Prostate gland (tissue), 2 donors: Measurements from ENCODE around the gene TCP1. TPM values are rescaled to one million over a fixed set of nuclear protein-coding genes. Genes with fewer than 3 reads are reported as not detected.
"Not testable (repeated sequence)": the region's sequence is repeated elsewhere in the genome, so short reads cannot be mapped to it uniquely, and the experiment has no call there.

Experiments
- DNase-seq: peaks from one replicate; pipeline ENCODE4 v3.0.0-alpha.2; 2019; ENCODE audit warnings: low spot score
- H3K27ac ChIP-seq, 2 donors: fragments of 200-600 bp; sonication (generic); 2 replicates each; pipeline ENCODE4 v1.5.1; 2017 to 2019
- H3K27me3 ChIP-seq: fragments of 200-600 bp; sonication (generic); replicated peaks from 2 replicates; pipeline ENCODE4 v1.5.1; 2019; ENCODE audit not compliant: insufficient read depth
- H3K36me3 ChIP-seq, 2 donors: fragments of 200-600 bp; sonication (generic); 1 replicate in 1 of 2; 2 replicates in 1 of 2; pipeline versions ENCODE4 v1.5.1 to v1.8.1; 2017 to 2019
- H3K4me1 ChIP-seq: fragments of 200-600 bp; sonication (generic); replicated peaks from 2 replicates; pipeline ENCODE4 v1.5.1; 2019
- H3K4me3 ChIP-seq, 2 donors: fragments of 200-600 bp; sonication (generic); 2 replicates each; pipeline ENCODE4 v1.5.1; 2017 to 2019
- H3K9me3 ChIP-seq: fragments of 200-600 bp; sonication (generic); 2 replicates; pipeline ENCODE4 v1.5.1; 2017
- POLR2A ChIP-seq: fragments of 450-650 bp; IDR thresholded peaks from one replicate; pipeline ENCODE4 v1.6.1; 2016; ENCODE audit warnings: antibody characterized with exemption, mild to moderate bottlenecking
- POLR2AphosphoS5 ChIP-seq: sonication (generic); formaldehyde crosslinking; IDR thresholded peaks from one replicate; pipeline ENCODE4 v1.6.1; 2017; ENCODE audit warnings: antibody characterized with exemption
- WGBS: methylation state at CpG from one replicate; pipeline ENCODE4 v1.1.5; 2018; 5-methylcytosine and 5-hydroxymethylcytosine counted together
- intact Hi-C: fragments of 100-400 bp; cut with DNase I; formaldehyde crosslinking; loops from one replicate; pipeline ENCODE4 v1.14.2; 2022
- total RNA-seq, 2 donors: library from RNA; depleted of rRNA; stranded (reverse); fragments of >200 nt; gene quantifications; one replicate each; pipeline ENCODE4 v1.1.0, GENCODE V29; 2016
- TF ChIP-seq, protein P1 (sequence below), 4 experiments: fragments of 200-600 bp in 2 of 4; fragments of 450-650 bp in 2 of 4; sonication (generic) in 2 of 4; IDR thresholded peaks; 1 replicate in 3 of 4; 2 replicates in 1 of 4; pipeline ENCODE4 v1.5.1; 2016 to 2019; ENCODE audit warnings: antibody characterized with exemption in 4 of 4, mild to moderate bottlenecking in 2 of 4, moderate library complexity in 2 of 4

Gene TCP1
- total RNA-seq, 2 donors from 2014 or later: 145 to 187 TPM

DNA sequence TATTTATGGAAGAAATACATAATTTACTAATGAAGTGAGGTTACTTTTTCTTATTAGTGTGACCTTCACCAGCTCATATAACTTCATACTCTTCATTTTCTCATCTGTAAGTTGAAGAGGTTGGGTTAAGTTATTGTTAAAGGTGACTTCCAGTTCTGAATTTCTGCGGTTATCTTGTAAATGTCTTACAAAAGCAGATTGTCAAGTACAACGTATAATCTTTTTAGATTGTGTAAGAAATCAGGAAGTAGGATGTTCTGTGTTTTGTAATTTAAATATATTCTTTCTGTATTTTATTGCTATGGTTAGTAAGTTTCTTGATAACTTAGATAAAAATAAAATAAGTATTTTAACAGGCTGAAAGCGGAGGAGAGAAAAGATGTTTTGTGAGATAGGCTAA, 50.1 kb downstream of the TCP1 start:
- intact Hi-C loops: no loop called here
- no peak for DNase-seq
- H3K27ac ChIP-seq: no peak overlapping the region
- H3K4me3 ChIP-seq: no peak overlapping the region
- no peaks in the 10 kb centered on the region for H3K27me3 ChIP-seq
- no peaks in the 10 kb centered on the region for H3K4me1 ChIP-seq
- 38% methylated on average over 3 of the region's 3 CpGs for WGBS
- TF ChIP-seq POLR2A: no peak
- TF ChIP-seq, protein P1, sequence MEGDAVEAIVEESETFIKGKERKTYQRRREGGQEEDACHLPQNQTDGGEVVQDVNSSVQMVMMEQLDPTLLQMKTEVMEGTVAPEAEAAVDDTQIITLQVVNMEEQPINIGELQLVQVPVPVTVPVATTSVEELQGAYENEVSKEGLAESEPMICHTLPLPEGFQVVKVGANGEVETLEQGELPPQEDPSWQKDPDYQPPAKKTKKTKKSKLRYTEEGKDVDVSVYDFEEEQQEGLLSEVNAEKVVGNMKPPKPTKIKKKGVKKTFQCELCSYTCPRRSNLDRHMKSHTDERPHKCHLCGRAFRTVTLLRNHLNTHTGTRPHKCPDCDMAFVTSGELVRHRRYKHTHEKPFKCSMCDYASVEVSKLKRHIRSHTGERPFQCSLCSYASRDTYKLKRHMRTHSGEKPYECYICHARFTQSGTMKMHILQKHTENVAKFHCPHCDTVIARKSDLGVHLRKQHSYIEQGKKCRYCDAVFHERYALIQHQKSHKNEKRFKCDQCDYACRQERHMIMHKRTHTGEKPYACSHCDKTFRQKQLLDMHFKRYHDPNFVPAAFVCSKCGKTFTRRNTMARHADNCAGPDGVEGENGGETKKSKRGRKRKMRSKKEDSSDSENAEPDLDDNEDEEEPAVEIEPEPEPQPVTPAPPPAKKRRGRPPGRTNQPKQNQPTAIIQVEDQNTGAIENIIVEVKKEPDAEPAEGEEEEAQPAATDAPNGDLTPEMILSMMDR (IDR thresholded peaks at IDR 0.05): no peak
- no peak for TF ChIP-seq POLR2AphosphoS5
- no peaks in the 10 kb centered on the region for H3K36me3 ChIP-seq
- no peaks in the 10 kb centered on the region for H3K9me3 ChIP-seq

DNA sequence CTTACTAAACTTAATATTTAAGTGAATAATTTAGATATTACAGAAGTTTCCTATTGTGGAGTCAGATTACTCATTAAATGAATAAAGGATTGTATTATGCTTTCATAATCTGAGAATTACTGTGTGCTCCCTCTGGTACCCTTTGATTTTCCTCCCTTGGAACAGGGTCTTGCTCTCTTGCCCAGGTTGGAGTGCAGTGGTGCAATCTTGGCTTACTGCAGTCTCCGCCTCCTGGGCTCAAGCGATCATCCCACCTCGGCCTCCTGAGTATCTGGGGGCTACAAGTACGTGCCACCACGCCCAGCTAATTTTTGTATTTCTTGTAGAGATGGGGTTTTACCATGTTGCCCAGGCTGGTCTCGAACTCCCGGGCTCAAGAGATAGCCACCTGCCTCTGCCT, 52.5 kb downstream of the TCP1 start:
- TF ChIP-seq POLR2AphosphoS5: no peak
- TF ChIP-seq POLR2A: no peak
- TF ChIP-seq, protein P1 (IDR thresholded peaks at IDR 0.05): no peak
- no peaks in the 10 kb centered on the region for H3K4me1 ChIP-seq

DNA sequence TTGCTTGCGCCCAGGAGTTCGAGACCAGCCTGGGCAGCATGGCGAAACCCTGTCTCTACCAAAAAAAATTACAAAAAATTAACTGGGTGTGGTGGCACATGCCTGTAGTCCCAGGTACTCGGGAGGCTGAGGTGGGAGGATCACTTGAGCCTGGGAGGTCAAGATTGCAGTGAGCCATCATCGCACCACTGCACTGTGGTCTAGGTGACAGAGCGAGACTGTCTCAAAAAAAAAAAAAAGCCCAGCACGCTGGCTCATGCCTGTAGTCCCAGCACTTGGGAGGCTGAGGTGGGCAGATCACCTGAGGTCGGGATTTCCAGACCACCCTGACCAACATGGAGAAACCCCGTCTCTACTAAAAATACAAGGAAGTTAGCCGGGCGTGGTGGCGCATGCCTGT, 56.0 kb downstream of the TCP1 start:
- H3K36me3 ChIP-seq, H3K27me3 ChIP-seq, H3K27ac ChIP-seq, H3K4me3 ChIP-seq, H3K9me3 ChIP-seq, intact Hi-C loops, H3K4me1 ChIP-seq, DNase-seq: not testable (repeated sequence)
- 94% methylated on average over 12 of the region's 12 CpGs for WGBS

More for the DNA sequence above, 52.5 kb downstream of the TCP1 start:
- Histone ChIP-seq H3K4me3 (no peak overlapping the region), H3K36me3 (no peaks in the 10 kb centered on the region), H3K27me3 (no peaks in the 10 kb centered on the region), H3K27ac (no peak overlapping the region), H3K9me3 (no peaks in the 10 kb centered on the region)
- WGBS: 87% methylated on average over 7 of the region's 7 CpGs
- intact Hi-C loops: no loop called here
- no peak for DNase-seq

DNA sequence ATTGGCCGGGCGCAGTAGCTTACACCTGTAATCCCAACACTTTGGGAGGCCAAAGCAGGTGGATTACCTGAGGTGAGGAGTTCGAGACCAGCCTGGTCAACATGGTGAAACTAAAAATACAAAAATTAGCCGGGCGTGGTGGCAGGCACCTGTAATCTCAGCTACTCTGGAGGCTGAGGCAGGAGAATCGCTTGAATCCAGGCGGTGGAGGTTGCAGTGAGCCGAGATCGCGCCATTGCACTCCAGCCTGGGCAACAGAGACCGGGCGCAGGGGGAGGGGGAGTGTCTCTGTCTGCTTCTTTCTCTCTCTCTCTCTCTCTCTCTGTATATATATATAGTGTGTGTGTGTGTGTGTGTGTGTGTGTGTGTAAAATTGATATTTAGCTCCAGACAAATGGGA, 56.9 kb downstream of the TCP1 start:
- H3K36me3 ChIP-seq, intact Hi-C loops, H3K27me3 ChIP-seq, H3K27ac ChIP-seq, H3K4me3 ChIP-seq, DNase-seq, H3K9me3 ChIP-seq, H3K4me1 ChIP-seq: not testable (repeated sequence)
- WGBS: 88% methylated on average over 12 of the region's 12 CpGs

DNA sequence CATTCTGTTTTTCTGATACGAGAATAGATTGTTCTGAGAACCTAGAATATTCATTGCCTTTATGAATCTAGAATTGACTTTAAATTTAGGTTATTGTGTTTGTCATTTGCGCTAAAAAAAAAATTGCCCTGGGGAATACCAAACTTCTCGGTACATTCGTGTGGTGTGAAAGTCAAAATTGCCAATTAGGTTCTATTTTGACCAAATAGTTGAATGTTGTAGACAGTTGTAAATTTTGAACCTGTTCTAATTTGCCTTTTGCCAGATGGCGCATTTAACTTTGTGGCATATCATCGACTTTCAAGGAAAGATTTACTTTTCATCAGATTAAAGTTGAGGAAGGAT, 59.1 kb downstream of the TCP1 start:
- no peak overlapping the region for H3K4me3 ChIP-seq
- no peaks in the 10 kb centered on the region for H3K4me1 ChIP-seq

More for the DNA sequence above, 59.1 kb downstream of the TCP1 start:
- H3K9me3 ChIP-seq: no peaks in the 10 kb centered on the region
- no peaks in the 10 kb centered on the region for H3K36me3 ChIP-seq
- no peaks in the 10 kb centered on the region for H3K27me3 ChIP-seq
- intact Hi-C loops: no loop called here
- no peak for TF ChIP-seq POLR2AphosphoS5
- TF ChIP-seq POLR2A: no peak
- TF ChIP-seq, protein P1 (IDR thresholded peaks at IDR 0.05): no peak
- H3K27ac ChIP-seq: no peak overlapping the region
- WGBS: 72% methylated on average over 6 of the region's 6 CpGs
- no peak for DNase-seq
